CD1c-positive myeloid dendritic cell (primary cell): Measurements from ENCODE around the gene RIPK4.

Experiments used
- DNase-seq: peaks from one replicate; pipeline ENCODE4 v3.0.0-alpha.2; 2016; ENCODE audit errors: extremely low spot score

The RIPK4 gene

DNA sequence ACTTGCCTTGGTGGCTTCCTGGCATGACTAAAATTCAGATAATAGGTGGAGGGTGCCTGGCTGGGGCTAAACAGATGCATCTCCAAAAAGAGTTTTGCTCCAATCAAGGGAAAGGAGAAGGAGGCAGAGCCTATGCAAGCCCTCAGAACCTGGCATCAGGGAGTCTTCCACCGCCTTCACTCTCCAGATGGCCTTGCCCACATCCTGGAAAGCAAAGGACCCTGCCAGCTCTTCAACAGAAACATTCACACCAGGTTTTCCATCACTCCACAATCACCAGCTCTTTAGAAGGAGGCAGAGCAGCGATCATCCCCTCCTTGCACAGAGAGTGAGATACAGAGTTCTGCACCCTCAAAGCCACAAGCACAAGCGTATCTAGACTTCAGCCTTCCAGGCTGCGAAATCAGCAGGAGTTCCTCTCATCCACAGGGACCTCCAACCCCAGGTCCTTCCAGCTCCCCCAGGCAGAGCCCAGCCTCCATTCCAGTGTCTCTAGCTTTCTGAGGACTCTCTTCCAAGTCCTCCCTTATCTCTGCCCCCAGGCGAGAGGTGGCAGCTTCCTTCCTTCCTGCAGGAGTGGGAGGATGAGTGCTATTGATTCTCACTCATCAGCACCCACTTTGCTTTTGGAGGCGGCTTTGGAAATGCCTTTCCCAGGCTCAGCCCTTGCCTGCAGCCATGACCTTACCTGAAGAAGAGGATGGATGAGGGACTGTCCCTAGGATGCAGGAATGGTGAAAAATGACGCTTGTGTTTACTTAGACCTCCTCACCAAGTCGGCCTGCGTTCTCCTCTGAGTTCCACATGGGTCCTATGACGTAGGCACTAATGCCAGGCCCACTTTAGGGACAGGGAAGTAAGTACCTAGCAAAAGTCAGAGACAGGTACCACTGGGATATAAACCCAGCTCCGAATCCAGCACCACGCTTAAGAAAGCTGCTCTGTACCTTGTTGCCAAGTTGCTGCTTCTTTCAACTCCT lies 75.4 kb downstream of the RIPK4 start:
- no peak for DNase-seq
